Neural crest cell (in vitro differentiated cells): ENCODE data around the gene SORCS2. TPM values are rescaled to one million over a fixed set of nuclear protein-coding genes. Genes with fewer than 3 reads are reported as not detected.
A peak's percentile ranks its signal among the peaks of the same experiment; 100 is the strongest.

Source experiments
- DNase-seq: peaks from one replicate; pipeline ENCODE4 v3.0.0; 2021; ENCODE audit warnings: low read depth, mixed read lengths, low spot score
- H3K27ac Mint-ChIP-seq: one replicate; pipeline ENCODE4 v1.8.0; 2021; ENCODE audit warnings: mild to moderate bottlenecking, mixed read lengths; ENCODE audit not compliant: unreplicated experiment
- H3K27me3 Mint-ChIP-seq: 2 replicates; pipeline ENCODE4 v1.8.0; 2021; ENCODE audit warnings: low read depth, mild to moderate bottlenecking, mixed read lengths
- H3K36me3 Mint-ChIP-seq: 2 replicates; pipeline ENCODE4 v1.8.0; 2021; ENCODE audit warnings: low read depth, mild to moderate bottlenecking, mixed read lengths
- H3K4me1 Mint-ChIP-seq: 2 replicates; pipeline ENCODE4 v1.8.0; 2021; ENCODE audit warnings: mixed read lengths
- H3K4me3 Mint-ChIP-seq: one replicate; pipeline ENCODE4 v1.8.0; 2021; ENCODE audit warnings: mild to moderate bottlenecking, mixed read lengths
- H3K9me3 Mint-ChIP-seq: 2 replicates; pipeline ENCODE4 v1.8.0; 2021; ENCODE audit warnings: mixed read lengths
- CTCF ChIP-seq: fragments of 200-600 bp; sonication (generic); conservative IDR thresholded peaks from 2 replicates; pipeline ENCODE4 v1.5.0; 2021; ENCODE audit warnings: antibody characterized with exemption, mild to moderate bottlenecking
- total RNA-seq: library from RNA; stranded (reverse); gene quantifications from 2 replicates; pipeline ENCODE4 v1.2.1, GENCODE V29; 2021

SORCS2 gene
- total RNA-seq, 1 donor from 2014 or later: 1.1 TPM

GRCh38 chr4:7701866-7702649 is 509.7 kb downstream of the SORCS2 start:
- H3K9me3 Mint-ChIP-seq: no peaks in the 10 kb centered on the region
- no peak for DNase-seq
- H3K36me3 Mint-ChIP-seq: no peaks in the 10 kb centered on the region
- TF ChIP-seq CTCF: no peak
- H3K4me1 Mint-ChIP-seq: peaks cover 6% of the 10 kb centered on the region
- no peaks in the 10 kb centered on the region for H3K27me3 Mint-ChIP-seq
- peak overlapping the region; percentile 87 for H3K27ac Mint-ChIP-seq
- H3K4me3 Mint-ChIP-seq: no peak overlapping the region

- H3K27ac Mint-ChIP-seq: peak overlapping the region; percentile 27
- no peak overlapping the region for H3K4me3 Mint-ChIP-seq
- H3K4me1 Mint-ChIP-seq: peaks cover 10% of the 10 kb centered on the region
- no peaks in the 10 kb centered on the region for H3K9me3 Mint-ChIP-seq
- no peaks in the 10 kb centered on the region for H3K27me3 Mint-ChIP-seq
- TF ChIP-seq CTCF: no peak
- no peaks in the 10 kb centered on the region for H3K36me3 Mint-ChIP-seq
- DNase-seq: no peak
Measured at GRCh38 chr4:7703688-7704087, 511.4 kb downstream of the SORCS2 start.

- Mint-ChIP-seq H3K27me3 (no peaks in the 10 kb centered on the region), H3K36me3 (no peaks in the 10 kb centered on the region), H3K27ac (peak overlapping the region; percentile 27), H3K9me3 (no peaks in the 10 kb centered on the region), H3K4me3 (no peak overlapping the region), H3K4me1 (peaks cover 11% of the 10 kb centered on the region)
- no peak for TF ChIP-seq CTCF
- no peak for DNase-seq
Measured at GRCh38 chr4:7704091-7704490, 511.8 kb downstream of the SORCS2 start.

- Mint-ChIP-seq H3K36me3 (no peaks in the 10 kb centered on the region), H3K27me3 (no peaks in the 10 kb centered on the region), H3K9me3 (no peaks in the 10 kb centered on the region), H3K4me1 (peaks cover 11% of the 10 kb centered on the region), H3K27ac (no peak overlapping the region), H3K4me3 (no peak overlapping the region)
- no peak for DNase-seq
- no peak for TF ChIP-seq CTCF
Measured at GRCh38 chr4:7704625-7705024, 512.3 kb downstream of the SORCS2 start.

- TF ChIP-seq CTCF: no peak
- DNase-seq: no peak
- no peak overlapping the region for H3K4me3 Mint-ChIP-seq
- H3K27ac Mint-ChIP-seq: peak overlapping the region; percentile 57
- no peaks in the 10 kb centered on the region for H3K36me3 Mint-ChIP-seq
- peaks cover 11% of the 10 kb centered on the region for H3K4me1 Mint-ChIP-seq
- no peaks in the 10 kb centered on the region for H3K9me3 Mint-ChIP-seq
- no peaks in the 10 kb centered on the region for H3K27me3 Mint-ChIP-seq
Measured at GRCh38 chr4:7705062-7705461, 512.7 kb downstream of the SORCS2 start.
